ENCODE results near the gene PRPF18.

PRPF18 gene

DNA sequence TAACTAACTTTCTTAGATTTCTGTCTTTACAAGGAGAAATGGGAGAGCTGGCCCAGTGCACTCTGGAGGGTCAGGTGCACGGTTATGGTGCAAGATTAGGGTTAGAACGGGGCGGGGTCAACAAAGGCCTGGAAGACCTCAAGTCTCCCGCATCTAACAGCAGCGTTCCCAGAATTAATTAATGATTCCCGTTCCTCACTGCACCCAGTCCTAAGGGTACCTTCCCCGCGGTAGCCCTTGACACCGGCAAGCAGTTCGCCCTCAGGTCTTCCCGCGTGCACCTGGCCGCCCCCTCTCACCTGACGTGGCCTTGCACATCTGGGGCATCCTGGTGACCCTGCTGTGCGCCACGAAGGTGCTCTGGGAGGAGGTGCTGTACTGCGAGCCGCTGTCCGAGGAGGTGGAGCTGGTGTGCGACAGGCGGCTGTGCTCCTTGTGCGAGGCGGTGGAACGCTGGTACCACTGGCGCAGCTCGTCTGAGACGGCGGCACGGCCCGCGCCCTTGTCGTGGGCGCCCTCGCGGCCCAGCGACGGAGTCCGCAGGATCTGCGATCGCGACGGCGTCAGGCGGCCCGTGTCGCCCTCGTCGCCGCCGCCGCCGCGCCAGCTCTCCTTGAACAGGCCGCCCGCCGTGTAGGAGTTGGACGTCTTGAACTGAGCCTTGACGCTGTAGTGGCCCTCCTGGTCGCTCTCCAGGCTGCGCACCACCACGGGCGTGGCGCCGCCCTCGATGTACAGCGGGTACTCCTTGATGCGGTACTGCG, 69.8 kb downstream of the PRPF18 start:
- H3K27ac ChIP-seq (ENCODE audit: low read depth, low read length), result no peak overlapping the region
- no peak overlapping the region for H3K4me3 ChIP-seq (ENCODE audit: low read depth, low read length)
- H3K4me1 ChIP-seq (ENCODE audit: control insufficient read depth, insufficient read depth, low read length), result peaks cover 15% of the 10 kb centered on the region; the same call in 1 of the 2 replicates
- no peaks in the 10 kb centered on the region for H3K27me3 ChIP-seq (ENCODE audit: control insufficient read depth, insufficient read depth, low read length)
- no peaks in the 10 kb centered on the region for H3K9me3 ChIP-seq (ENCODE audit: control insufficient read depth, insufficient read depth, low read depth, low read length)
- H3K36me3 ChIP-seq (ENCODE audit: control insufficient read depth, insufficient read depth, low read length), result peaks cover 36% of the 10 kb centered on the region
- H3K9ac ChIP-seq (ENCODE audit: low read length), result no peak overlapping the region

DNA sequence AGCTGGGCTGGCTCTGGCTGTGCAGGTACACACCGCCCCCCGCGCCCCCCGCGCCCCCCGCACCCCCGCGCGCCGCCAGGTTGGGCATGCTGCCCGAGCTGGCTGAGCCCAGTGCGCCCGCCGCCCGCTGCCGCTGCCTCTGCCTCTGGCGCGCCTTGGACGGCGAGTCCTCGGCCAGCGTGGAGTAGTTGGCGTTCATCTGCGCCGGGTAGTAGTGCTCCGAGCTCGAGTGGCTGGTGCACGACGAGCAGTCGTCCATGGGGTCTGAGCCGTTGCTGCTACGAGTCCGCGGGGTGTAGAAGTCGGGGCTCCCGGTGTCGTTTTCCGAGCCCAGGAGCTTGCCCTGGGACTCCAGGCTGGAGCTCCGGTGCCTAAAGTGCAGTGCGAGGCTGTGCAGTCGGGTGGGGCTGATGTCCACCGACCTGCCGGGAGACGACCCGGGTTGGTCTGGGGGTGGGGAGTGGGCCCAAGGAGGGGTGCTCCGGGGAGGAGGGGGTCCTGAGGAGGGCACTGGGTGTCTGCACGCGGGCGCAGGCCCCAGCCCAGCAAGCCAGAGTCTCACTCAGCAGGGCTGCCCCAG, 70.4 kb downstream of the PRPF18 start:
- Histone ChIP-seq H3K9me3 (ENCODE audit: control insufficient read depth, insufficient read depth, low read depth, low read length) (no peaks in the 10 kb centered on the region), H3K4me1 (ENCODE audit: control insufficient read depth, insufficient read depth, low read length) (peaks cover 15% of the 10 kb centered on the region; the same call in 1 of the 2 replicates), H3K9ac (ENCODE audit: low read length) (no peak overlapping the region), H3K4me3 (ENCODE audit: low read depth, low read length) (no peak overlapping the region), H3K27ac (ENCODE audit: low read depth, low read length) (no peak overlapping the region), H3K36me3 (ENCODE audit: control insufficient read depth, insufficient read depth, low read length) (peaks cover 30% of the 10 kb centered on the region), H3K27me3 (ENCODE audit: control insufficient read depth, insufficient read depth, low read length) (no peaks in the 10 kb centered on the region)

DNA sequence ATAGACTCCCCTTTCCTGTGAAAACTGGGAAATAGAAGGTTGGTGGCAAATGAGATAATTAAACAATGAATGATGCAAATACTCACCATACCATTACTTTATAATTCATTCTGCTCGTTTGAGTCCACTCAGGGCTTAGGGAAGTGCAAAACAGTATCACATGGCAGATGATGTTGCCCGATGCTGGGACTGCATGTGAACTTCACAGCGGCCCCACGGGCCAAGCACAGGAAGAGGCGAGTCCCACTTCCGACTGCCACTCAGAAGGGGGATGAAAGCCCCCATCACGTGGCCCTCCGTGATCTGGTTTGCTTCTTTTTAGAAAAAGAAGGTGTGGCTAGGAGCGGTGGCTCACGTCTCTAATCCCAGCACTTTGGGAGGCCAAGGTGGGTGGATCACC, 71.5 kb downstream of the PRPF18 start:
- Histone ChIP-seq H3K9ac (ENCODE audit: low read length) (no peak overlapping the region), H3K27ac (ENCODE audit: low read depth, low read length) (no peak overlapping the region), H3K9me3 (ENCODE audit: control insufficient read depth, insufficient read depth, low read depth, low read length) (no peaks in the 10 kb centered on the region), H3K4me3 (ENCODE audit: low read depth, low read length) (no peak overlapping the region), H3K36me3 (ENCODE audit: control insufficient read depth, insufficient read depth, low read length) (peaks cover 28% of the 10 kb centered on the region), H3K4me1 (ENCODE audit: control insufficient read depth, insufficient read depth, low read length) (peaks cover 15% of the 10 kb centered on the region; the same call in 1 of the 2 replicates), H3K27me3 (ENCODE audit: control insufficient read depth, insufficient read depth, low read length) (no peaks in the 10 kb centered on the region)

DNA sequence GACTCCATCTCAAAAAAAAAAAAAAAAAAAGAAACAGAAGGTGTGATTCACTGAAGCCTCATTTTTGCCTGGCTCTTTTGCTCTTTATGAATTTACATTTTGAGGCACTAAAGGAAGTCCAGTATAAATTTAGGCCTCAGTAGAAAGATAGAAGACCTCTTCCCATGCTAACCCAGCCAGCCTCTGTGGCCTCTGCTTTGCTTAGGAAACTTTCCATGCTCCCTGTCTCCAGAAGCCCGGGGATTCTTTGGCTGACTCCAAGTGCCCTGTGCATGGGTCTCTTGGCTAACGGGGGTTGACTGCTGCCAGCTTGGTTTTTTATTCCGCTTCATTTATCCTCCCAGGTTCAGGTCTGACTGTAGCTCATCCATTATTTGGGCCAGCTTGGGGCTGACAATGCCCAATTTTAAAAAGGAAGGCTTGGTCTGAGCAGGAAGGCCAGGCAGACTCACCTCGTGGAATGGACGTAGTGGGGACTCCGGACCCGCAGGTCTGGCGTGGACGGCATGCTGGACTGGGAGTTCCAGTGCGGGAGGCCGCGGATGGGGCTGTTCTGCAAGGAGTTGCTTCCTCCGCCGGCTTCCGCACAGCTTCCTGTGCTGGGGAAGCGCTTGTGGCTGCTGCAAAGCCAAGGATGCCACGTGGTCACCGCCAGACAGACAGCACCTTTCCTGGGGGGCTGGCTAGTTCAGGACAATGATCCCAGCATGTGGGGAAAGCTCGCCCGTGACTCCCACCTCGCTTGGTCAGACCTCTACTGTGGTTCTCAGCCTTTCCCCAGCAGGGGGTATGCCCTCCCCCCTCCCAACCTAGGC, 72.3 kb downstream of the PRPF18 start:
- Histone ChIP-seq H3K4me3 (ENCODE audit: low read depth, low read length) (no peak overlapping the region), H3K9ac (ENCODE audit: low read length) (no peak overlapping the region), H3K27me3 (ENCODE audit: control insufficient read depth, insufficient read depth, low read length) (no peaks in the 10 kb centered on the region), H3K36me3 (ENCODE audit: control insufficient read depth, insufficient read depth, low read length) (peaks cover 25% of the 10 kb centered on the region), H3K9me3 (ENCODE audit: control insufficient read depth, insufficient read depth, low read depth, low read length) (no peaks in the 10 kb centered on the region), H3K4me1 (ENCODE audit: control insufficient read depth, insufficient read depth, low read length) (peaks cover 15% of the 10 kb centered on the region; the same call in 1 of the 2 replicates), H3K27ac (ENCODE audit: low read depth, low read length) (peak overlapping the region; percentile 26; the same call in 1 of the 2 replicates)

DNA sequence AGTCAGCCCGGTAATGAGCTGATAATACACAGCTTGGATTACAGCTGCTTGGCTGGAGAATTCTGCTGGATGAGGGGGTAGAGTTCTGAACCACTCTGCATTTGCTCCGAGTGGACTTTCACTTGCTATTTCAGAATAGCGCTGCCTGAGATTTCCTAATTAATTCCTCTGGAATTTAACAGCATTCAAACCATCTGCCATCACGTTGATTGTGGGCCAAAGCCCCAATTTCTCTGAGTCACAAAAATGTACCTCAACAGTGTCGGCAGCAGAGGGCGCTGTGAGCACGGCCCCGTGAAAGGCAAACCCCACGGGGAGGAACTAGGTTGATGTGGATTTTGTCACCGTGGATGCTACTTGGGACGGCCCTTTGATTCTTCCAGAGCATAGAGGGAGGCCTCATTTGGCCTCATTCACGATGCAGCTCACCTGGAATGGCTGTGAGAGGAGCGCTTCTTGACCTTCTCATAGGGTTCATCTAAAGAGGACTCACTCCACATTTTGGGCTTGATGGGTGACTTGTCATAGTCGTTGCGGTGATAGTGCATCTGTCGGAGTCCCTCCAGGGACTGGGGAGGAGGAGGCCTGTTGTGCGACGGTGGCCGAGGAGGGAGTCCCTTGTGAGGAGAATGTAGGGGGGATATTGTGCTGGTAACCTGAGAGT, 73.3 kb downstream of the PRPF18 start:
- Histone ChIP-seq H3K4me3 (ENCODE audit: low read depth, low read length) (no peak overlapping the region), H3K27me3 (ENCODE audit: control insufficient read depth, insufficient read depth, low read length) (no peaks in the 10 kb centered on the region), H3K9me3 (ENCODE audit: control insufficient read depth, insufficient read depth, low read depth, low read length) (no peaks in the 10 kb centered on the region), H3K9ac (ENCODE audit: low read length) (no peak overlapping the region), H3K4me1 (ENCODE audit: control insufficient read depth, insufficient read depth, low read length) (peaks cover 15% of the 10 kb centered on the region; the same call in 1 of the 2 replicates), H3K27ac (ENCODE audit: low read depth, low read length) (no peak overlapping the region), H3K36me3 (ENCODE audit: control insufficient read depth, insufficient read depth, low read length) (peaks cover 18% of the 10 kb centered on the region)

DNA sequence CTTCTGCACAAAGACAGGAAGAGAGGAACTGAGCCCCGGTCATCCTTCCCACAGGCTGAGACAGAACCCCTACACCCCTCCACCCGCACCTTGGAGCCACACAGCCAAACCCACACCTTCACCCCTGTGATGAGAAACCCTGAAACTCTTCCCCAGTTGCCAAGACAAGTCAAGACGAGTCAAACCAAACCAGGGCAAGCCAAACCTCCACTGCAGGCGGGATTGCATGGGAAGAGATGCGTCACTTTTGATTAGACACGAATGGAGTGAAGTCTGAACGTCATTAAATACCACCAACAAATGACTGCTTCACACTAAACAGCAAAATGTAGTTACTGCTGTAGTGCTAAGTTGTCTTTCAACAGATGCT, 73.8 kb downstream of the PRPF18 start:
- H3K9ac ChIP-seq (ENCODE audit: low read length), result no peak overlapping the region
- peaks cover 15% of the 10 kb centered on the region; the same call in 1 of the 2 replicates for H3K4me1 ChIP-seq (ENCODE audit: control insufficient read depth, insufficient read depth, low read length)
- H3K4me3 ChIP-seq (ENCODE audit: low read depth, low read length), result no peak overlapping the region
- H3K36me3 ChIP-seq (ENCODE audit: control insufficient read depth, insufficient read depth, low read length), result peaks cover 24% of the 10 kb centered on the region
- H3K27me3 ChIP-seq (ENCODE audit: control insufficient read depth, insufficient read depth, low read length), result no peaks in the 10 kb centered on the region
- no peak overlapping the region for H3K27ac ChIP-seq (ENCODE audit: low read depth, low read length)
- no peaks in the 10 kb centered on the region for H3K9me3 ChIP-seq (ENCODE audit: control insufficient read depth, insufficient read depth, low read depth, low read length)

DNA sequence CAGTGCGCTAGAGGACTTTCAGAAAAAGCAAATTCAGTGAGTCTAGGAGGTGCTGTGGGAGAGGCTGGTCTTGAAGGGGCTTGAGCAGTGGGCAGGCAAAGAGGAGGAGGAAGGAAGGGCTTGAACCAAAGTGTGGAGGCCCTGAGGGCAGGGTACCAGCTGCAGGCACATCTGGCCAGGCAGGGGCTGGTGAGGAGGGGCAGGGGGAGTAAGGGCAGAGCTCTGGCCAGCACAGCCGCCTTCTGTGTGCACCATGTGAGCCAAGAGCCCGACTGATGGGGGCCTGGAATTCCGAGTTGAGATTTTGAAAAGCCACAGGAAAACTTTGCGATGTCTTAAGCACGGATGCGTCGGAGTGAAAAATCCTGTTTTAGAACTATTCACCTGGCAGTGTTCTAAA, 74.5 kb downstream of the PRPF18 start:
- Histone ChIP-seq H3K4me3 (ENCODE audit: low read depth, low read length) (no peak overlapping the region), H3K27ac (ENCODE audit: low read depth, low read length) (no peak overlapping the region), H3K36me3 (ENCODE audit: control insufficient read depth, insufficient read depth, low read length) (peaks cover 29% of the 10 kb centered on the region), H3K9ac (ENCODE audit: low read length) (no peak overlapping the region), H3K9me3 (ENCODE audit: control insufficient read depth, insufficient read depth, low read depth, low read length) (no peaks in the 10 kb centered on the region), H3K4me1 (ENCODE audit: control insufficient read depth, insufficient read depth, low read length) (peaks cover 15% of the 10 kb centered on the region; the same call in 1 of the 2 replicates), H3K27me3 (ENCODE audit: control insufficient read depth, insufficient read depth, low read length) (no peaks in the 10 kb centered on the region)

DNA sequence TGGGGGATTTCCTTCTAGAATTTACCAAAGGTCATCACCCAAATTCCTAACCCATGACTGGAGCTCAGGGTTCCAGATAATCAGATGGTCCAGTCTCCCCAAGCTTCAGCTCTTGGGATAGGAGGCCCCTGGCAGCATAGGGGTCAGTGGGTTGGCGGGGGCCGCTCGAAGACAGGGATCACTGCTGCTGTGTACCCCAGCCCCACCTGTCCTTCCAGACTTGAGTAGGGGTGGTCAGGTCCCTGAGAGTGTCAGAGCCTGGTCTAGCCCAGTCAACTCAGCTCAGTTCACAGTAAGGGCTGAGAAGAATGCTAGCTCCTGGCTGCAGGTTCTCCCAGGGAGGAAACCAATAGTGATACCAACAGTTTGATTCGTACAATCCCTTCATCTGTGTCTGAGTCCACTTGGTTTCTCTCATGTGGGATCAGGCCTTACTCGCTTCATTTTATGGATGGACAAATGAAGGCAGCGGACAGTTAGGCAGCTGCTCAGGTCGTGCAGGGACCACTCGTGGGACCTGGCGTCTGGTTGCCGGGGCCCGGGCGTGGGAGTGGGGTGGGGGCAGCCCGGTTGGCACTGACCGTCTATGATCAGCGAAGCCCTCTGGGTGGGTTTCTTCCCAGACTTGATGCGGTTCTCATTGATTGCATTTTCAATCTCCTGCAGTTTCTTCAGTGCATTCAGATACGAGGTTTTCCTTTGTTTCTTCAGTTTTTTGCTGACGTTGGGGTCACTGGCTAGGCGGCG, 78.9 kb downstream of the PRPF18 start:
- Histone ChIP-seq H3K9me3 (ENCODE audit: control insufficient read depth, insufficient read depth, low read depth, low read length) (no peaks in the 10 kb centered on the region), H3K27me3 (ENCODE audit: control insufficient read depth, insufficient read depth, low read length) (no peaks in the 10 kb centered on the region), H3K27ac (ENCODE audit: low read depth, low read length) (no peak overlapping the region), H3K4me3 (ENCODE audit: low read depth, low read length) (no peak overlapping the region), H3K36me3 (ENCODE audit: control insufficient read depth, insufficient read depth, low read length) (peaks cover 48% of the 10 kb centered on the region), H3K9ac (ENCODE audit: low read length) (no peak overlapping the region), H3K4me1 (ENCODE audit: control insufficient read depth, insufficient read depth, low read length) (peaks cover 6% of the 10 kb centered on the region; the same call in 1 of the 2 replicates)

DNA sequence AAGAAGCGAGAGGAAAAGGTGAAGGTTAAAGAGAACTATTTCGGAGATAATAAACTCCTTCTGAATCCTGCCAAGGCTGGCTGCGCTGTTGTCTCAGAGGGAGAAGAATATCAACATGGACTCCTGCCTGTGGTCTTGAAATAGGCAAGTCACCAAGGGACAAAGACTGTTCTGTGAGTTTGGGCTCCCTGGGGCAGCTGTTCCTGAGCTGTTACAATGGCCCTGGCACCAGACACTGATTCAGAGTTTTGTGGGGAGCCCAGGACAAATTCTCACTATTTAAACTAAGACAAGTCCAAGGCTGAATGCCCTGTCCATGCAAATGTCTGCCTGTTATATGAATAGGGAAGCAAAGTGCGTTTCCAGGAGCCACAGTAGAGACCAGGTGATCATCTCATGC, 81.4 kb downstream of the PRPF18 start:
- Histone ChIP-seq H3K9me3 (ENCODE audit: control insufficient read depth, insufficient read depth, low read depth, low read length) (no peaks in the 10 kb centered on the region), H3K4me3 (ENCODE audit: low read depth, low read length) (no peak overlapping the region), H3K4me1 (ENCODE audit: control insufficient read depth, insufficient read depth, low read length) (peaks cover 18% of the 10 kb centered on the region)

DNA sequence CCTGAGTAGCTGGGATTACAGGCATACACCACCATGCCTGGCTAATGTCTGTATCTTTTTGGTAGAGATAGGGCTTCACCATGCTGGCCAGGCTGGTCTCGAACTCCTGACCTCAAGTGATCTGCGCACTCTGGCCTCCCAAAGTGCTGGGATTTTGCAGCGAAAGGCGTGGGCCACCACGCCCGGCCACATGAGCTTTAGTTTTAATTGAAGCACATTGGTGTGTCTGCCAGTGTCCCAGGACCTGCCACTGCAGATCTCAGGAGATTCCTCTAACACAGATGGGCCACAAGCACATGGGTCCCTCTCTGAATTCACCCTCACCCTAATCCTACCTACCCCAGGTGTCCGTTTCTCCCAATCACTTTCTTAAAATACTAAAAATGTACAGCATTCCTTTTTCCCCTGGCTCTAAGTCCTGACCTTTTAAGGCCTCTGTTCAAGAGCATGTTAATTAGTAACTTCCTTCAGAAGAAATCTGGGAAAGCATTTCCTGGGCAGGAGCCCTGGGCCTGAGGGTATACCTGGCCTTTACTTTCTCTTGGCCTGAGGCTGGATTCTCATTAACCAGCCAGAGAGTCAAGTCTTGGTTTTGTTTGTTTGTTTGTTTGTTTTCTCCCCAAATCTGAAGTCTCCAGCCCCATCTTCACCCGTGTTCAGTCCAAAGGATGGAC, 82.6 kb downstream of the PRPF18 start:
- H3K27me3 ChIP-seq (ENCODE audit: control insufficient read depth, insufficient read depth, low read length), result no peaks in the 10 kb centered on the region
- H3K36me3 ChIP-seq (ENCODE audit: control insufficient read depth, insufficient read depth, low read length), result peaks cover 41% of the 10 kb centered on the region
- H3K4me1 ChIP-seq (ENCODE audit: control insufficient read depth, insufficient read depth, low read length), result peaks cover 26% of the 10 kb centered on the region
- H3K27ac ChIP-seq (ENCODE audit: low read depth, low read length), result no peak overlapping the region
- no peak overlapping the region for H3K4me3 ChIP-seq (ENCODE audit: low read depth, low read length)
- no peak overlapping the region for H3K9ac ChIP-seq (ENCODE audit: low read length)
- no peaks in the 10 kb centered on the region for H3K9me3 ChIP-seq (ENCODE audit: control insufficient read depth, insufficient read depth, low read depth, low read length)

More for the DNA sequence above, 81.4 kb downstream of the PRPF18 start:
- H3K9ac ChIP-seq (ENCODE audit: low read length), result no peak overlapping the region
- no peaks in the 10 kb centered on the region for H3K27me3 ChIP-seq (ENCODE audit: control insufficient read depth, insufficient read depth, low read length)
- no peak overlapping the region for H3K27ac ChIP-seq (ENCODE audit: low read depth, low read length)
- H3K36me3 ChIP-seq (ENCODE audit: control insufficient read depth, insufficient read depth, low read length), result peaks cover 46% of the 10 kb centered on the region
